ENCODE measurements around the gene TTLL5.

The TTLL5 gene

DNA sequence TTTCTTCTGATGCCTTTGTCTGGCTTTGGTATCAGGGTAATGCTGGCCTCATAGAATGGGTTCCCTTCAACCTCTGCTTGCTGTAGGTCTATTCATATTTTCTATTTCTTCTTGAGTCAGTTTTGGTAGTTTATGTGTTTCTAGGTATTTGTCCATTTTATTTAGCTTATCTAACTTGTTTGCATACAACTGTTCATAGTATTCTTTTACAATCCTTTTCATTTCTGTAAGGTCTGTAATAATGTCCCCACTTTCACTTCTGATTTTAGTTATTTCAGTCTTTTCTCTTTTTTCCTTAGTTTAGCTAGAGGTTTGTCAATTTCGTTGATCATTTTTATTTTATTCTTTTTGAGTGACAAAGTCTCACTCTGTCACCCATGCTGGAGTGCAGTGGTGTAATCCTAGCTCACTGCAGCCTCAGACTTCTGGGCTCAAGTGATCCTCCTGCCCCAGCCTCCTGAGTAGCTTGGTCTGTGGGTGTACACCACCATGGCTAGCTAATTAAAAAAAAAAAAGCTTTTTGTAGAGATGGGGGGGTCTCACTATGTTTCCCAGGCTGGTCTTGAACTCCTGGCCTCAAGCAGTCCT, 11.7 kb downstream of the TTLL5 start:
- TF ChIP-seq TCF12 (IDR thresholded peaks at IDR 0.05; ENCODE audit: low read depth): no peak
- no peak for TF ChIP-seq EP300 (IDR thresholded peaks at IDR 0.05; ENCODE audit: borderline replicate concordance)
- no peak for TF ChIP-seq CEBPB (IDR thresholded peaks at IDR 0.05)
- no peak for TF ChIP-seq FOXM1 (IDR thresholded peaks at IDR 0.05; ENCODE audit: borderline replicate concordance, low read depth)
- no peak for TF ChIP-seq TAF1 (IDR thresholded peaks at IDR 0.05; ENCODE audit: low read depth)
- TF ChIP-seq, protein P1, sequence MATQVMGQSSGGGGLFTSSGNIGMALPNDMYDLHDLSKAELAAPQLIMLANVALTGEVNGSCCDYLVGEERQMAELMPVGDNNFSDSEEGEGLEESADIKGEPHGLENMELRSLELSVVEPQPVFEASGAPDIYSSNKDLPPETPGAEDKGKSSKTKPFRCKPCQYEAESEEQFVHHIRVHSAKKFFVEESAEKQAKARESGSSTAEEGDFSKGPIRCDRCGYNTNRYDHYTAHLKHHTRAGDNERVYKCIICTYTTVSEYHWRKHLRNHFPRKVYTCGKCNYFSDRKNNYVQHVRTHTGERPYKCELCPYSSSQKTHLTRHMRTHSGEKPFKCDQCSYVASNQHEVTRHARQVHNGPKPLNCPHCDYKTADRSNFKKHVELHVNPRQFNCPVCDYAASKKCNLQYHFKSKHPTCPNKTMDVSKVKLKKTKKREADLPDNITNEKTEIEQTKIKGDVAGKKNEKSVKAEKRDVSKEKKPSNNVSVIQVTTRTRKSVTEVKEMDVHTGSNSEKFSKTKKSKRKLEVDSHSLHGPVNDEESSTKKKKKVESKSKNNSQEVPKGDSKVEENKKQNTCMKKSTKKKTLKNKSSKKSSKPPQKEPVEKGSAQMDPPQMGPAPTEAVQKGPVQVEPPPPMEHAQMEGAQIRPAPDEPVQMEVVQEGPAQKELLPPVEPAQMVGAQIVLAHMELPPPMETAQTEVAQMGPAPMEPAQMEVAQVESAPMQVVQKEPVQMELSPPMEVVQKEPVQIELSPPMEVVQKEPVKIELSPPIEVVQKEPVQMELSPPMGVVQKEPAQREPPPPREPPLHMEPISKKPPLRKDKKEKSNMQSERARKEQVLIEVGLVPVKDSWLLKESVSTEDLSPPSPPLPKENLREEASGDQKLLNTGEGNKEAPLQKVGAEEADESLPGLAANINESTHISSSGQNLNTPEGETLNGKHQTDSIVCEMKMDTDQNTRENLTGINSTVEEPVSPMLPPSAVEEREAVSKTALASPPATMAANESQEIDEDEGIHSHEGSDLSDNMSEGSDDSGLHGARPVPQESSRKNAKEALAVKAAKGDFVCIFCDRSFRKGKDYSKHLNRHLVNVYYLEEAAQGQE (IDR thresholded peaks at IDR 0.05; ENCODE audit: low read depth): no peak

DNA sequence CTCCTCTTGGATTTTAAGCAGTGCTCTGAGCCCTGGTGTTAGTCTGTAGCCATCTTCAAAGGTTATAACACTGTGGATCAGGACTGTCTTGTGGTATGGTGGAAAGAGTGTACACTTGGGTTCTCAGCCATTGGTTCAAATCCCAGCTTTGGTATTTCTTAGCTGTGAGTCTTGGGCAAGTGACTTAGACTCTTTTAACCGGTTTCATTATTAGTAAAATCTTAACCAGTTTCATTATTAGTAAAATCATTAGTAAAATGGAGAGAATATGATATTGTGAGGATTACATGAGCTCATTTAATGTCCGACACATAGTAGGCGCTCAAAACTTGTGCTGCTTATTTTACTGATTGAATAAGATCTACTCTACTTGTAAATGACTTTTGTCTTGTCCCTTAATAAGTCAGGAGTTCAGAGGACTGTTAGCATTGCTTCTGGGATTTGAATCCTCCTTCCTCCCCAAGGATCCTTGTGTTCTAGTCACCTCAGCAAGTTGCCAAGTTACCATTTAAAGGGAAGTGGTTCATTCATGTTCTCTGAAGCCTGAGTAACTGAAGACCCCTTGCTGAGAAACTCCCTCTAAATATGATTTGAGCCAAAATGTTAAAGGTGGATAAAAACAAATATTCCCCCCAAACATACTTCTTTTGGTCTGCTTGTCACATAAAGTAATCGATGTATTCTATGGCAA, 12.4 kb downstream of the TTLL5 start:
- TF ChIP-seq EGR1 (IDR thresholded peaks at IDR 0.05) (no peak), CREB1 (IDR thresholded peaks at IDR 0.05; ENCODE audit: low read depth) (no peak), NFIC (IDR thresholded peaks at IDR 0.05) (no peak), TEAD4 (IDR thresholded peaks at IDR 0.05) (no peak), CEBPB (IDR thresholded peaks at IDR 0.05) (no peak), FOXM1 (IDR thresholded peaks at IDR 0.05; ENCODE audit: borderline replicate concordance, low read depth) (no peak), ZBTB7A (IDR thresholded peaks at IDR 0.05; ENCODE audit: low read depth) (no peak), TAF1 (IDR thresholded peaks at IDR 0.05; ENCODE audit: low read depth) (no peak), EP300 (IDR thresholded peaks at IDR 0.05; ENCODE audit: borderline replicate concordance) (no peak), YY1 (IDR thresholded peaks at IDR 0.05; ENCODE audit: low read depth) (no peak), TCF12 (IDR thresholded peaks at IDR 0.05; ENCODE audit: low read depth) (no peak)
- TF ChIP-seq, protein P1 (IDR thresholded peaks at IDR 0.05; ENCODE audit: low read depth): no peak
- TF ChIP-seq, protein P2, sequence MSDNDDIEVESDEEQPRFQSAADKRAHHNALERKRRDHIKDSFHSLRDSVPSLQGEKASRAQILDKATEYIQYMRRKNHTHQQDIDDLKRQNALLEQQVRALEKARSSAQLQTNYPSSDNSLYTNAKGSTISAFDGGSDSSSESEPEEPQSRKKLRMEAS (IDR thresholded peaks at IDR 0.05): no peak
- TF ChIP-seq, protein P3, sequence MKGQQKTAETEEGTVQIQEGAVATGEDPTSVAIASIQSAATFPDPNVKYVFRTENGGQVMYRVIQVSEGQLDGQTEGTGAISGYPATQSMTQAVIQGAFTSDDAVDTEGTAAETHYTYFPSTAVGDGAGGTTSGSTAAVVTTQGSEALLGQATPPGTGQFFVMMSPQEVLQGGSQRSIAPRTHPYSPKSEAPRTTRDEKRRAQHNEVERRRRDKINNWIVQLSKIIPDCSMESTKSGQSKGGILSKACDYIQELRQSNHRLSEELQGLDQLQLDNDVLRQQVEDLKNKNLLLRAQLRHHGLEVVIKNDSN (IDR thresholded peaks at IDR 0.05): no peak

DNA sequence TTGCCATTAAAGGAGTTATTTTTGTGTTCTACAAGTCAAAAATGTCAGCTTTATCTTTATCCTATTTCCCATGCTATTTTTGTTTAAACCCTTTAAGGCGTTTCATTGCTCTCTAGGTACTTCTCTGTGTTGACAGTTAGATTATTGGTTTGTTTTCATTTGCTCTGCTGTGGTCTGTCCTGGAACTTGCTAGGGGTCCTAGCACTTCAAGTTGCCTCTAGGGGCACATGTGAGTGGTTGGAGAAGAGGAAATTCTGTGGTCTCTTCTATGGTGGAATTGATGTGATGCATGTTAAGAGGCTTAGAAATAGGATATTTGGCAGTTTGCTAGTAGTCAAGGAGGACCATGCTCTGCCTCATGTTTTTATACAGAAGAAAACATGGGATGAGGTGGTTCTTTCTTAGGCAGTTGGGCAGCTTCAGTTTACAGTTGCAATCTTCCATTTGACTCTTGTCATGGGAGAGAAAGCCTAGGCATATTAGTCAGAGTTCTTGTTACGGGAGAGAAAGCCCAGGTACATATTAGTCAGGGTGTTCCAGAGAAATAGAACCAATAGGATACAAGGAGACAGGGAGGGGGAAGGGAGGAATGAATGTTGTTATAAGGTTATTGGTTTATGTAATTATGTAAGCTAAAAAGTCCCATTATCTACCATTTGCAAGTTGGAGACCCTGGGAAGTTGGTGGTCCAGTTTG, 14.4 kb downstream of the TTLL5 start:
- TF ChIP-seq, protein P1 (IDR thresholded peaks at IDR 0.05; ENCODE audit: low read depth): no peak
- no peak for TF ChIP-seq FOXM1 (IDR thresholded peaks at IDR 0.05; ENCODE audit: borderline replicate concordance, low read depth)
- no peak for TF ChIP-seq ZBTB7A (IDR thresholded peaks at IDR 0.05; ENCODE audit: low read depth)
- no peak for TF ChIP-seq NFIC (IDR thresholded peaks at IDR 0.05)
- TF ChIP-seq, protein P2 (IDR thresholded peaks at IDR 0.05): no peak
- TF ChIP-seq CREB1 (IDR thresholded peaks at IDR 0.05; ENCODE audit: low read depth): no peak
- no peak for TF ChIP-seq TCF12 (IDR thresholded peaks at IDR 0.05; ENCODE audit: low read depth)
- TF ChIP-seq RAD21 (IDR thresholded peaks at IDR 0.05; ENCODE audit: low read depth): no peak
- no peak for TF ChIP-seq EGR1 (IDR thresholded peaks at IDR 0.05)
- TF ChIP-seq TAF1 (IDR thresholded peaks at IDR 0.05; ENCODE audit: low read depth): no peak

DNA sequence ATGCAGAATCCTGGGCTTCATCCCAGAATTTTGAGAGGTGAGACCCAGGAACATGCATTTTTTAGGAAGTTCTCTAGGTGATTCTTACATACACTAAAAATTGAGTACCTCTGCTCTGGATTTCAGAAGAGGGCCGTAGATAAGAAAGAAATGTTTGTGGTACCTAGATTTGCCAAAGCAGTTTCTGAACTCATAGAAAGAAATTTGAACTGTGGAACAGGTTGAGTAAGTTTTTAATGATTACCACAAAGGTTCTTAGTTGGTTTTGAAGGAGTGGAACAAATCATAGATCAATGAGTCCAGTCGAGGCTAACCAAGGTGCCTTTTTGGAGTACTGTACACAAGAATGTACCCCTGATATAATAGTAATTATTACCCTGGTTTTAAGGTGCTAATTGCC, 24.9 kb downstream of the TTLL5 start:
- TF ChIP-seq, protein P3 (IDR thresholded peaks at IDR 0.05): no peak
- no peak for TF ChIP-seq NFIC (IDR thresholded peaks at IDR 0.05)
- no peak for TF ChIP-seq EP300 (IDR thresholded peaks at IDR 0.05; ENCODE audit: borderline replicate concordance)
- TF ChIP-seq CEBPB (IDR thresholded peaks at IDR 0.05): no peak
- TF ChIP-seq EGR1 (IDR thresholded peaks at IDR 0.05): no peak
- no peak for TF ChIP-seq RAD21 (IDR thresholded peaks at IDR 0.05; ENCODE audit: low read depth)
